Panc1 (cell line): ENCODE measurements around the gene ITIH5. TPM values are rescaled to one million over a fixed set of nuclear protein-coding genes. Genes with fewer than 3 reads are reported as not detected.

Source experiments
- ATAC-seq: fragments of 200-7000 bp; cut with Tn5 transposase; 2 replicates; pipeline ENCODE4 v1.9.1; 2020; ENCODE audit warnings: mild to moderate bottlenecking, moderate library complexity
- BruUV-seq: library from RNA; stranded (reverse); fragments of 400-500 nt; replicated peaks from 2 replicates; lab custom pipeline; 2021; lab: Mats Ljungman, UMichigan
- CTCF ChIA-PET: fragments of 300-600 bp; sonication (Branson Sonifier 250); formaldehyde crosslinking; loops from one replicate; lab custom pipeline; 2022; ENCODE audit warnings: antibody characterized with exemption; lab: Charles Lee
- POLR2A ChIA-PET: fragments of 300-600 bp; sonication (Branson Sonifier 250); formaldehyde crosslinking; loops from one replicate; lab custom pipeline; 2022; ENCODE audit warnings: antibody characterized with exemption; lab: Charles Lee
- DNase-seq: peaks from one replicate; pipeline ENCODE4 v3.0.0-alpha.2; 2010; ENCODE audit warnings: low read depth, low spot score
- H3K27ac ChIP-seq: 2 replicates; pipeline ENCODE4 v1.5.1; 2011; ENCODE audit warnings: mild to moderate bottlenecking, low read length, inconsistent platforms
- H3K27me3 ChIP-seq: fragments of 200-500 bp; sonication (Bioruptor generic); 2 replicates; pipeline ENCODE4 v1.6.0; 2014; ENCODE audit warnings: low read length, inconsistent platforms; ENCODE audit not compliant: control insufficient read depth, insufficient read depth
- H3K36me3 ChIP-seq: fragments of 200-500 bp; sonication (Bioruptor generic); 2 replicates; pipeline ENCODE4 v1.5.1; 2014; ENCODE audit warnings: inconsistent platforms, mild to moderate bottlenecking, low read length, moderate library complexity; ENCODE audit not compliant: control insufficient read depth, insufficient read depth
- H3K4me1 ChIP-seq: 2 replicates; pipeline ENCODE4 v1.5.1; 2011; ENCODE audit warnings: inconsistent platforms, mild to moderate bottlenecking, low read length, moderate library complexity; ENCODE audit not compliant: control insufficient read depth, insufficient read depth
- H3K4me3 ChIP-seq, 2 experiments: 2 replicates each; pipeline ENCODE4 v1.5.1; 2011 to 2012; ENCODE audit warnings: low read depth in 2 of 2, low read length in 2 of 2, mild to moderate bottlenecking in 2 of 2, inconsistent platforms in 1 of 2, moderate library complexity in 1 of 2
- H3K9me3 ChIP-seq: fragments of 200-500 bp; sonication (Bioruptor generic); 2 replicates; pipeline ENCODE4 v1.5.1; 2014; ENCODE audit warnings: low read depth, mild to moderate bottlenecking, inconsistent platforms, low read length, moderate library complexity; ENCODE audit not compliant: control insufficient read depth, insufficient read depth
- CTCF ChIP-seq: fragments of 450-650 bp; IDR thresholded peaks from 2 replicates; pipeline ENCODE4 v1.5.1; 2017; ENCODE audit warnings: mild to moderate bottlenecking
- POLR2AphosphoS5 ChIP-seq: IDR thresholded peaks from 2 replicates; pipeline ENCODE4 v1.6.1; 2012; ENCODE audit warnings: mild to moderate bottlenecking, low read depth, low read length, moderate library complexity
- REST ChIP-seq, 2 experiments: IDR thresholded peaks; 2 replicates each; pipeline ENCODE4 v1.6.1; 2011 to 2012; ENCODE audit warnings: low read depth in 2 of 2, control low read depth in 1 of 2, low read length in 1 of 2, mild to moderate bottlenecking in 1 of 2, moderate library complexity in 1 of 2; ENCODE audit not compliant: insufficient read depth in 1 of 2
- SIN3A ChIP-seq: IDR thresholded peaks from 2 replicates; pipeline ENCODE4 v1.6.1; 2012; ENCODE audit warnings: low read depth, mild to moderate bottlenecking, low read length, moderate library complexity, borderline replicate concordance; ENCODE audit not compliant: insufficient read depth
- TCF7L2 ChIP-seq: IDR thresholded peaks from 2 replicates; pipeline ENCODE4 v1.6.1; 2011; ENCODE audit warnings: mild to moderate bottlenecking, low read depth, low read length, inconsistent platforms
- in situ Hi-C: cut with HindIII; loops from 2 replicates; pipeline ENCODE4 v1.10.0; 2016; ENCODE audit warnings: low sequenced_read_pairs, low pct_unique_long_range_greater_than_20kb
- intact Hi-C: fragments of 100-400 bp; cut with micrococcal nuclease; formaldehyde crosslinking; loops from one replicate; pipeline ENCODE4 v1.10.0; 2022; ENCODE audit not compliant: unreplicated experiment
- total RNA-seq: library from RNA; stranded (reverse); gene quantifications from one replicate; pipeline ENCODE4 v1.2.1, GENCODE V29; 2021; ENCODE audit not compliant: unreplicated experiment

ITIH5 gene
- total RNA-seq, 1 experiment from 2014 or later, result not detected

GRCh38 chr10:7647062-7647664, 19.6 kb downstream of the ITIH5 start:
- BruUV-seq, result no TSS peak
- DNase-seq (no peak), ATAC-seq (no peak)
- Histone ChIP-seq H3K27me3 (no peaks in the 10 kb centered on the region), H3K4me1 (no peaks in the 10 kb centered on the region), H3K36me3 (no peaks in the 10 kb centered on the region), H3K27ac (no peak overlapping the region), H3K4me3 (no peak overlapping the region), H3K9me3 (no peaks in the 10 kb centered on the region)
- ChIA-PET POLR2A (no interaction called here), CTCF (no interaction called here)
- in situ Hi-C loops, result no loop called here
- TF ChIP-seq POLR2AphosphoS5, result no peak
- no peak for TF ChIP-seq SIN3A
- TF ChIP-seq TCF7L2, result no peak
- TF ChIP-seq CTCF, result no peak
- no peak for TF ChIP-seq REST (IDR thresholded peaks at IDR 0.05; ENCODE audit: insufficient read depth in 1 of 2, low read depth in 2 of 2, low read length in 1 of 2)
- intact Hi-C loops, result no loop called here

DNA sequence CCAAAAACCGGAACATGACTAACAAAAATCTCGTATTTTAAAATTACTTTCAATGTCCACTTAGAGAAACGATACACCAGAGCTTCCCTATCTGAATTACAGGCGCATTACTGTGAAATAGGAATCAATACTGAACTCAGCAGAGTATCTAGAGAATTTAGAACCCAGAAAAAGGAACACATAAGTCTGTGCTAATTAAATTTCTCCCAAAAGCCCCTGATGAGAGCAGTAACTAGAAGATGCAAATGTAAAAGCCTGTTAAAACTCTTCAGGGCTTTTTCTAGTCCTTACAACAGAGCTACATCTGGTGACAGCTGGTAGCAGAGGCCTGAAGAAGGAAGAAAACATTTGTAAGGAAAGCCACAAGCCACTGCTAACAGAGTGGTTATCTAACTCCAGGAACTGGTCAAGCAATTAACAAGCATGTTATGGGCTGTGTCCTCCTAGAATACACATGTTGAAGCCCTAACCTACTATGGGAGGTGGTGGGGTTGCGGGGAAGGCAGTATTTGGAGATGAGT, 24.2 kb downstream of the ITIH5 start:
- no TSS peak for BruUV-seq
- DNase-seq, result no peak
- CTCF ChIA-PET, result no interaction called here
- H3K36me3 ChIP-seq, result no peaks in the 10 kb centered on the region
- H3K9me3 ChIP-seq, result no peaks in the 10 kb centered on the region
- ATAC-seq, result no peak
- in situ Hi-C loops (no loop called here), intact Hi-C loops (no loop called here)
- TF ChIP-seq REST (IDR thresholded peaks at IDR 0.05; ENCODE audit: insufficient read depth in 1 of 2, low read depth in 2 of 2, low read length in 1 of 2) (no peak), TCF7L2 (no peak), CTCF (no peak), POLR2AphosphoS5 (no peak), SIN3A (no peak)
- H3K27me3 ChIP-seq, result peaks cover 2% of the 10 kb centered on the region; the same call in 1 of the 2 replicates
- H3K4me1 ChIP-seq, result no peaks in the 10 kb centered on the region
- H3K27ac ChIP-seq, result no peak overlapping the region
- H3K4me3 ChIP-seq, result no peak overlapping the region
- POLR2A ChIA-PET, result no interaction called here
